ENCODE data around the gene PPARA.

Gene PPARA

DNA sequence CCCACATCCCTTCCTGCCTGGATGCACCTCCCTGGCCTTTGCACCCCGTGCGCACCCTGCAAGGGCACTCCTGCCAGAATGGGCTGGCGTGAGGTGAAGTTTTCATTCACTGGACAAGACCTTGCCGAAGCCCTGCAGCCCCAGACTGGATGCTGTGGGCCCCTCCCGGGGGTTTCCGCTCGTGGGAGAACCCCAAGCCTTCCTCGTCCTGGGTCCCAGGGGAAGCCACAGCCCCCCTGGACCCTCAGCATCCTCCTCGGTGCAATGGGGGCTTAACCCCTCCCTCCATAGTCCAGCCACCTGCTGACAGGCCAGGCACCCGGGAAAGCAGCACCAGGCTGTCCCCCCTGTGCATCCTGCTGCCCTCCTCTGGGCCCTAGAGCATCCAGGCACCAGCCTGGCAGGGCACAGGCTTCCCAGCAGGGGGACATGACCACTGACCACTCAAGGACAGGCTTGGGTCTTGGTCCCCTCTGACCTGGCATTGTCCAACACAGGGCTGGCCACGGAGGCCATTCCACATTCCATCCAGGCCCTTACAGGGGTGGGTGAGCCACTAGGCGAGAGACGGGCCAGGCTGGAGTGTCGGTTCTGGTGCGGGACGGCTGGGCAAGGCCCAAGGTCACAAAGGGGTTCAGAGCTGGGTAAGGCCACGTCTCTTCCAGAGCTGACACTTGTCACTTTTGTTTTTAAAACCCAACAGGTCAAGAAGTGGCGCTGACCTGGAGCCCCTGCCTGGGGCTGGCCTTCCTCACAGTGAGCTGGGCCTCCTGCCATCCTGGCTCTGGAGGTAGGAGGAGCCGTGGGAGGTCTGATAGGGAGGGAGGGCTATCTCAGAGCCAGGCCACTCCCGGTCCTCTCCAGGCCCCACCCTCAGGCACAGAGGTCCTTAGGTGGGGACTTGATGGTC, 41.5 kb upstream of the PPARA start:
- no peak overlapping the region for H3K4me3 ChIP-seq (replicated peaks; ENCODE audit: low read depth, low read length)
- peak; percentile 31 for DNase-seq (ENCODE audit: low read depth)
- TF ChIP-seq, protein P1, sequence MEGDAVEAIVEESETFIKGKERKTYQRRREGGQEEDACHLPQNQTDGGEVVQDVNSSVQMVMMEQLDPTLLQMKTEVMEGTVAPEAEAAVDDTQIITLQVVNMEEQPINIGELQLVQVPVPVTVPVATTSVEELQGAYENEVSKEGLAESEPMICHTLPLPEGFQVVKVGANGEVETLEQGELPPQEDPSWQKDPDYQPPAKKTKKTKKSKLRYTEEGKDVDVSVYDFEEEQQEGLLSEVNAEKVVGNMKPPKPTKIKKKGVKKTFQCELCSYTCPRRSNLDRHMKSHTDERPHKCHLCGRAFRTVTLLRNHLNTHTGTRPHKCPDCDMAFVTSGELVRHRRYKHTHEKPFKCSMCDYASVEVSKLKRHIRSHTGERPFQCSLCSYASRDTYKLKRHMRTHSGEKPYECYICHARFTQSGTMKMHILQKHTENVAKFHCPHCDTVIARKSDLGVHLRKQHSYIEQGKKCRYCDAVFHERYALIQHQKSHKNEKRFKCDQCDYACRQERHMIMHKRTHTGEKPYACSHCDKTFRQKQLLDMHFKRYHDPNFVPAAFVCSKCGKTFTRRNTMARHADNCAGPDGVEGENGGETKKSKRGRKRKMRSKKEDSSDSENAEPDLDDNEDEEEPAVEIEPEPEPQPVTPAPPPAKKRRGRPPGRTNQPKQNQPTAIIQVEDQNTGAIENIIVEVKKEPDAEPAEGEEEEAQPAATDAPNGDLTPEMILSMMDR (IDR thresholded peaks at IDR 0.05; ENCODE audit: low read length, missing control alignments), result no peak

DNA sequence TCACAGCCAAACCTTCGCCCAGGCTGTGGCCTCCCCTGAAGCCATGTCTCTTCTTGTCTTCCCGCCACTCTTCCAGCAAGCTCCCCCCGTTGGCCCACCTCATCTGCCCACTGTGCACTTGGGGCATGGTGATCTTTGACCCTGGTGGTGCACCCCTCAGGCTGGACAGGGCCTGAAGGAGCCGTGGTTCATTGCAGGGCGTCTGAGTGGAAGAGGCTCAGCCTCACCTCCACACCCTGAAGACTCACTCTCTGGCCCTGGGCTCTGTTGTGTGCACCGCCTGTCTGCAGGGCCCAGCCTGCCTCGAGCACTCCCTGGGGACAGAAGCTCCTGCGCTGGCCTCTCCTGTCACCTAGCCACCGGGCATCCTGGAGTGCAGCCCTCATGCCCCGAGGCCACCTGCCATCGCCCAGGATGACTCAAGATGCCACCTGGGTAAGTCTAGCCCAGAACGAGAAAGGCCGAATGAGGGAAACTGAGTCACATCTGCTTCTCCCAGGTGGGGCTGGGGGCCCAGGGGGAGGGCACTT, 40.8 kb upstream of the PPARA start:
- H3K4me3 ChIP-seq (replicated peaks; ENCODE audit: low read depth, low read length), result no peak overlapping the region
- DNase-seq (ENCODE audit: low read depth), result no peak

DNA sequence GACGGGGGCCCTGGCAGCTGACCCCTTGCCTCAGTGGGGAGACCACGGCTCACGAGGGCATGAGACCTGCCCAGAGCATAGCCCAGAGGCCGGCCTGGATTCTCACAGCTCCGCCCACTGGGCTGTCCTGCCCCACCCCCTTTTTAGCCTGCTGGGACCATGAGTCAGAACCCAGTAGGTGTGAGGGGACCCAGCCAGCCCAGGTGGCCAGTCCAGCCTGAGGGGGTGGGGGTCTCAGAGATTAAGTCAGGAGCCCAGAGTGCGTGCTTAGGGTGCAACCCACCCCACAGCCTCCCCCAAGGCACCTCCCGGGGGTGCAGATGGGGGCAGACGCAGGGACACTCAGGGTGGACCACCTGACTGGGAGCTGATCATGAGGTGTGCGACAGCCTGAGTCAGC, 40.1 kb upstream of the PPARA start:
- DNase-seq (ENCODE audit: low read depth), result no peak
- no peak overlapping the region for H3K4me3 ChIP-seq (replicated peaks; ENCODE audit: low read depth, low read length)
- TF ChIP-seq, protein P1 (IDR thresholded peaks at IDR 0.05; ENCODE audit: low read length, missing control alignments), result no peak

More for the DNA sequence above, 40.8 kb upstream of the PPARA start:
- TF ChIP-seq, protein P1 (IDR thresholded peaks at IDR 0.05; ENCODE audit: low read length, missing control alignments), result no peak

DNA sequence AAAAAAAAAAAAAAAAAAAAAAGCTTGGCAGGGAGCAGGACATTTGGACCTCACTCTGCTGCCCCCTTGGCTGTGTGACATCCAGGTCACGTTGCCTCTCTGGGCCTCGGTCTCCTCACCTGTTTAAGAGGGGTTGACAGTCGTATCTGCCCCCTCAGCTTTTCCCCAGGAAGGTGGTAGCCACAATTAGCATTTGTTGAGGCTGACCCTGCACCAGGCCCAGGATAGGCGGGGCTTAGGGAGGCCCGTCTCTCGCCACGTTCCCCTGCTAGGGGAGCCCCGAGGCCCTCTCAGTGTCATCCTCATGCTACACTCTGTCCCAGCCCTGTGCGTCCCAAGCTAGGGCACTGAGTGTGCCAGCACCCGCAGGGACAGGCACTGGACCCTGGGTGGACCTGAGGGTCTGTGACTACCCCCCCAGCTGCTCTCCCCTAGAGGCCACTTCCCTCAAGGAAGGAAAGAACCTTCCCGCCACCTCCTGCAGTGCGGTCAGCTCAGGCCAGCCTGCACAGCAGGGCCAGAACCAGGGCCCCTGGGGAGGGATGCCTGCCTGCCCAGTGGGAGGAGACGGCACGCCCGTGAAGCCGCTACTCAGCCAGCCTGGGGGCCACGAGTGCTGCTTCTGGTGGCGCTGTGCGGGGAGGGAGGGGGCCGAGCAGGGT, 38.5 kb upstream of the PPARA start:
- TF ChIP-seq, protein P1 (IDR thresholded peaks at IDR 0.05; ENCODE audit: low read length, missing control alignments), result no peak
- no peak for DNase-seq (ENCODE audit: low read depth)
- H3K4me3 ChIP-seq (replicated peaks; ENCODE audit: low read depth, low read length), result no peak overlapping the region

DNA sequence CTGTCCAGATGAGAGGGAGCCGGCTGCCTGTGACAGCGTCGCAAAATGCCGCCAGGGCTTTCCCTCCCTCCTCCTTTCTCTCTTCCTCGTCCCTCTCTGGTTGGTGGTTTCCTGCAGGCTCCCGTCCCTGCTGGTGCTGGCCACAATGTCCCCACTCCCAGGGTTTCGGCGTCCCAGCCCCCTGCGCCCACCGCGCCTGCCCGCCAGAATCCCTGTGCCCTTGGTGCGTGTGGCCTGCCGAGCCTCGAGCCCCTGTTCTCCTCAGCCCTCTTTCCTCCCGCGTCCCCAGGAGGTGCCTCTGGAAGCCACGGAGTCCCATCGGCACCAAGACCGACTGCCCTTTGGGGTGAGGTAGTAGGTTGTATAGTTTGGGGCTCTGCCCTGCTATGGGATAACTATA, 37.9 kb upstream of the PPARA start:
- TF ChIP-seq, protein P1 (IDR thresholded peaks at IDR 0.05; ENCODE audit: low read length, missing control alignments), result no peak
- H3K4me3 ChIP-seq (replicated peaks; ENCODE audit: low read depth, low read length), result no peak overlapping the region
- no peak for DNase-seq (ENCODE audit: low read depth)

DNA sequence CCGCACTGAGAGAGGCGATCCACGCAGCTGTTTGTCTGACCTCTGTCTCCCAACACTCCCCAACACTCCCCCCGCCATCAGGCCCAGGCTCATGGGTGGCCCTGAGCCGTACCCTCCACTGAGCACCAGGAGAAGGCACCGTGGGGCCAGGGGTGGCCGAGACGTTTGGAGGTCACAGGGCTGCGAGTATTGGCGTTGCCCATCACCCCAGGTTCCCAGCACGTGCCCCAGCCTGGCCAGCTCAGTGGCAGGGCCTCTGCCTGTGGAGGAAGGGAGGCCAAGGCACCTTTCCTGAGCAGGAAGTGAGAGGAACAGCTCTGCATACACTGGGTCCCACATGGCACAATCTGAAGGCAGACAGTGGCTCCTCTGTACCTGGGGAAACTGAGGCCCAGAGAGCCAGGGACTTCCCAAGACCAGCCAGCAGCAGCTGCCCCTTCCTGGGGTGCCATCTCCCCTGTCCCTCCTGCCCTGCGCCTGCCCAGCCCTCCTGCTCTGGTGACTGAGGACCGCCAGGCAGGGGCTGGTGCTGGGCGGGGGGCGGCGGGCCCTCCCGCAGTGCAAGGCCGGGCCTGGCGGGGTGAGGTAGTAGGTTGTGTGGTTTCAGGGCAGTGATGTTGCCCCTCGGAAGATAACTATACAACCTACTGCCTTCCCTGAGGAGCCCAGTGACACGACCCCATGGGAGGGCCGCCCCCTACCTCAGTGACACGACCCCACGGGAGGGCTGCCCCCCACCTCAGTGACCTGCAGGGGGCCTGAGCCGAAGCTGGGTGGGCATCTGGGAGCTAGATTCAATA, 37.0 kb upstream of the PPARA start:
- no peak for DNase-seq (ENCODE audit: low read depth)
- TF ChIP-seq, protein P1 (IDR thresholded peaks at IDR 0.05; ENCODE audit: low read length, missing control alignments), result no peak
- H3K4me3 ChIP-seq (replicated peaks; ENCODE audit: low read depth, low read length), result no peak overlapping the region
